ENCODE results near the gene ZNF415.

Gene ZNF415

DNA sequence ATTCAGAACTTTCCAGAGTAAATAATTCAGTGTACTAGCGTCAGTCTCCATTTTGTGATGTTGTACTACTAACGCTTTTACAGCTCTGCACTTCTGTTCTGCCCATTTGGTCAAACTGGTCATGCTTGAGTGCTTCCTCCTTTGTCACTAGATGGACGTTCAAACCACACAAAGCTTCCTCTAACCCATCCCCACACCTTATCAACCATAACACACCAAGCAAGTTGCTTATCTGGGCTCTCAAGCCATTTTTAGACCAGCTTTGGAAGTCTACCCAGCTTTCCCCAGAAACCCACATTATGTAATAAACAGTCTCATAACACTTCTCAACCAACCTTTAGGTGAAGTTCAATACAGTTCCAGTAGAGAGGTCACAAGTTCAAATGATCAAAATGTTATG is 28.4 kb upstream of the ZNF415 start:
- TF ChIP-seq NFIC (IDR thresholded peaks at IDR 0.05) (no peak), CREB1 (IDR thresholded peaks at IDR 0.05; ENCODE audit: low read depth) (no peak), CEBPB (IDR thresholded peaks at IDR 0.05) (no peak), RAD21 (IDR thresholded peaks at IDR 0.05; ENCODE audit: low read depth) (no peak), YY1 (IDR thresholded peaks at IDR 0.05; ENCODE audit: low read depth) (no peak)
- TF ChIP-seq, protein P1, sequence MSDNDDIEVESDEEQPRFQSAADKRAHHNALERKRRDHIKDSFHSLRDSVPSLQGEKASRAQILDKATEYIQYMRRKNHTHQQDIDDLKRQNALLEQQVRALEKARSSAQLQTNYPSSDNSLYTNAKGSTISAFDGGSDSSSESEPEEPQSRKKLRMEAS (IDR thresholded peaks at IDR 0.05): no peak

DNA sequence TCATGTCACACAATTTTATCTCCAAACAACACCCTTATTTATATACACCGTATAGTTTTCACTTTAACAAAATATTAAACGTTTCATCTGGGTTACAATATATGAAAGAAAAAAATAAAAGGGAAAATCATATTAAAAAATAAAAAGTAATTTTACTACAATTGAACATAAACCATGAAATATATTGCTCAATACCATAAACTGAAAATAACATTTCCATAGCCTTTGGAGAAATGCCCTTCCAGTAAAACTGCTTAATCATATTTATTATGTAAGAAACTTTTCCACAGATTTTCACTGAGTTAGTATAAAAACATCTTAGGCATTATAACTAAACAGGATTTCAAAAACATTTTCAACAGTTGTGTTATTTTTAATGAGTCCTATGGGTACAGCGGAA is 27.6 kb upstream of the ZNF415 start:
- TF ChIP-seq ZBTB7A (IDR thresholded peaks at IDR 0.05; ENCODE audit: low read depth) (no peak), RAD21 (IDR thresholded peaks at IDR 0.05; ENCODE audit: low read depth) (no peak), FOXM1 (IDR thresholded peaks at IDR 0.05; ENCODE audit: borderline replicate concordance, low read depth) (no peak), CREB1 (IDR thresholded peaks at IDR 0.05; ENCODE audit: low read depth) (no peak), EGR1 (IDR thresholded peaks at IDR 0.05) (no peak), TCF12 (IDR thresholded peaks at IDR 0.05; ENCODE audit: low read depth) (no peak), NFIC (IDR thresholded peaks at IDR 0.05) (no peak)

DNA sequence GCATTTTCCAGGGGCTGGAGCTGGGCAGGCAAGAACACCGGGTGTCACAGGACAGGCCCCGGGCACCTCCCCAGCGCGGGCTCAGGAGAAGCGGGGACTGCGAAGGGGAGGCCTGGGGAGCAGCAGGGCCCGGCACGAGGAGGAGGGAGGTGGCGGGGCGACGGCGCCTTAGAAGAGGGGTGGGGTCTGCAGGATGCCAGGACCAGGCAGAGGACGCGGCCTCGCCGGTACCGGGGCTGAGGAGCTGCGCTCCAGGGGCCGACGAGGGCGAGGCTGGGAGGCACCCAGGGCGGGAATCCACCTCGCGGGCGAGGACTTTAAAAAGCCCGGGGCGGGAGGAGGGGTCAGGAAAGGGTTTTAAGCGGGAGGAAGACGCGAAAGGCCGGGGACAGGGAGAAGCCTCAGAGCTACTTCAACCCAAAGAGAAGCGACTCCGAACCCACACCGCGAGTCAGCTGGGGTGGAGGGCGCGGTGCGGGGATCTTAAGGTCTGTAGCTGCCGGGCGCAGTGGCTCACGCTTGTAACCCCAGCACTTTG is 25.5 kb upstream of the ZNF415 start:
- TF ChIP-seq EGR1 (IDR thresholded peaks at IDR 0.05) (no peak), TCF12 (IDR thresholded peaks at IDR 0.05; ENCODE audit: low read depth) (no peak), TEAD4 (IDR thresholded peaks at IDR 0.05) (no peak), YY1 (IDR thresholded peaks at IDR 0.05; ENCODE audit: low read depth) (no peak), RAD21 (IDR thresholded peaks at IDR 0.05; ENCODE audit: low read depth) (no peak), TAF1 (IDR thresholded peaks at IDR 0.05; ENCODE audit: low read depth) (no peak), NFIC (IDR thresholded peaks at IDR 0.05) (no peak), ZBTB7A (IDR thresholded peaks at IDR 0.05; ENCODE audit: low read depth) (no peak), CREB1 (IDR thresholded peaks at IDR 0.05; ENCODE audit: low read depth) (no peak)
- TF ChIP-seq, protein P2, sequence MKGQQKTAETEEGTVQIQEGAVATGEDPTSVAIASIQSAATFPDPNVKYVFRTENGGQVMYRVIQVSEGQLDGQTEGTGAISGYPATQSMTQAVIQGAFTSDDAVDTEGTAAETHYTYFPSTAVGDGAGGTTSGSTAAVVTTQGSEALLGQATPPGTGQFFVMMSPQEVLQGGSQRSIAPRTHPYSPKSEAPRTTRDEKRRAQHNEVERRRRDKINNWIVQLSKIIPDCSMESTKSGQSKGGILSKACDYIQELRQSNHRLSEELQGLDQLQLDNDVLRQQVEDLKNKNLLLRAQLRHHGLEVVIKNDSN (IDR thresholded peaks at IDR 0.05): no peak
- TF ChIP-seq, protein P3, sequence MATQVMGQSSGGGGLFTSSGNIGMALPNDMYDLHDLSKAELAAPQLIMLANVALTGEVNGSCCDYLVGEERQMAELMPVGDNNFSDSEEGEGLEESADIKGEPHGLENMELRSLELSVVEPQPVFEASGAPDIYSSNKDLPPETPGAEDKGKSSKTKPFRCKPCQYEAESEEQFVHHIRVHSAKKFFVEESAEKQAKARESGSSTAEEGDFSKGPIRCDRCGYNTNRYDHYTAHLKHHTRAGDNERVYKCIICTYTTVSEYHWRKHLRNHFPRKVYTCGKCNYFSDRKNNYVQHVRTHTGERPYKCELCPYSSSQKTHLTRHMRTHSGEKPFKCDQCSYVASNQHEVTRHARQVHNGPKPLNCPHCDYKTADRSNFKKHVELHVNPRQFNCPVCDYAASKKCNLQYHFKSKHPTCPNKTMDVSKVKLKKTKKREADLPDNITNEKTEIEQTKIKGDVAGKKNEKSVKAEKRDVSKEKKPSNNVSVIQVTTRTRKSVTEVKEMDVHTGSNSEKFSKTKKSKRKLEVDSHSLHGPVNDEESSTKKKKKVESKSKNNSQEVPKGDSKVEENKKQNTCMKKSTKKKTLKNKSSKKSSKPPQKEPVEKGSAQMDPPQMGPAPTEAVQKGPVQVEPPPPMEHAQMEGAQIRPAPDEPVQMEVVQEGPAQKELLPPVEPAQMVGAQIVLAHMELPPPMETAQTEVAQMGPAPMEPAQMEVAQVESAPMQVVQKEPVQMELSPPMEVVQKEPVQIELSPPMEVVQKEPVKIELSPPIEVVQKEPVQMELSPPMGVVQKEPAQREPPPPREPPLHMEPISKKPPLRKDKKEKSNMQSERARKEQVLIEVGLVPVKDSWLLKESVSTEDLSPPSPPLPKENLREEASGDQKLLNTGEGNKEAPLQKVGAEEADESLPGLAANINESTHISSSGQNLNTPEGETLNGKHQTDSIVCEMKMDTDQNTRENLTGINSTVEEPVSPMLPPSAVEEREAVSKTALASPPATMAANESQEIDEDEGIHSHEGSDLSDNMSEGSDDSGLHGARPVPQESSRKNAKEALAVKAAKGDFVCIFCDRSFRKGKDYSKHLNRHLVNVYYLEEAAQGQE (IDR thresholded peaks at IDR 0.05; ENCODE audit: low read depth): no peak

DNA sequence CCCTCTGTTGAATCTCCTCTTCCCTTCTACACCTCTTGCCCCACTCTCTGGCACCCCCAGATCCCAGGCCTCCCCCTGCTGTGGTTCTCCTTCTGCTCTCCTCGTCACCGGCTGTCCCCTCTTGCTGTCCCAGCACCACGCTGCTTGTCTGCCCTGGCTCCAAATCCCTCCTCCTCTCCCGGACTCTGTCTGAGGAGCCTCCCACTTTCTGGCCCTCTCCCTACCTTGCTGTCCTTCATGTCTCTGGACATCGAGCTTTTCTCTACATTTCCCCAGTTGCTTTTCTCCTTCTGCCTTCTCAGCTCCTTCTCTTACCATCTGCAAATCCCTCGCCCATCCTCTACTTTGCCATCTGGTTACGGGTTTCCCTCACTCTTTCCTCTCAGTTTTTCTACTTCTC is 24.9 kb upstream of the ZNF415 start:
- TF ChIP-seq, protein P1 (IDR thresholded peaks at IDR 0.05): no peak
- TF ChIP-seq RAD21 (IDR thresholded peaks at IDR 0.05; ENCODE audit: low read depth) (no peak), TAF1 (IDR thresholded peaks at IDR 0.05; ENCODE audit: low read depth) (no peak), TEAD4 (IDR thresholded peaks at IDR 0.05) (no peak), NFIC (IDR thresholded peaks at IDR 0.05) (no peak), YY1 (IDR thresholded peaks at IDR 0.05; ENCODE audit: low read depth) (no peak), TCF12 (IDR thresholded peaks at IDR 0.05; ENCODE audit: low read depth) (no peak), ZBTB7A (IDR thresholded peaks at IDR 0.05; ENCODE audit: low read depth) (no peak), CREB1 (IDR thresholded peaks at IDR 0.05; ENCODE audit: low read depth) (no peak), FOXM1 (IDR thresholded peaks at IDR 0.05; ENCODE audit: borderline replicate concordance, low read depth) (no peak), EGR1 (IDR thresholded peaks at IDR 0.05) (no peak), EP300 (IDR thresholded peaks at IDR 0.05; ENCODE audit: borderline replicate concordance) (no peak), CEBPB (IDR thresholded peaks at IDR 0.05) (no peak)
- TF ChIP-seq, protein P2 (IDR thresholded peaks at IDR 0.05): no peak
- TF ChIP-seq, protein P3 (IDR thresholded peaks at IDR 0.05; ENCODE audit: low read depth): no peak

DNA sequence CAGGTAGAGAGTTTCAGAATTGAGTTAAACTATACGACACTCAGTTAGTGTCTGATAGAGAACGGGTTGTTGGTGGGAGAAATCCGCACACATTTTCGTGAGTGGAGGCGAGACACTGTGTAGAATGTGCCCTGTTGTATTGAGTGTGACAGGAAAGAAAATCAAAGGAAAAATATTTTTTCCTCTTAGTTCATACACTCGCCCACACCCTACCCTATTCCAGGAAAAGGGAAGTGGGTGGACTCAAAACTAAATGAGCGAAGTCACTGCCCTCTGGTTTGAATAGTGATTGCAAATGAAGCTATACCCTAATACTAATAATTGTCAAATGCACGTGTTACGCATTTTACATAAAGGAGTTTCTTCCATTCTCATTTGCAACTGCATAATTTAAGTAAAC is 24.1 kb upstream of the ZNF415 start:
- TF ChIP-seq YY1 (IDR thresholded peaks at IDR 0.05; ENCODE audit: low read depth) (no peak), TCF12 (IDR thresholded peaks at IDR 0.05; ENCODE audit: low read depth) (no peak), EGR1 (IDR thresholded peaks at IDR 0.05) (no peak), CEBPB (IDR thresholded peaks at IDR 0.05) (no peak)
- TF ChIP-seq, protein P3 (IDR thresholded peaks at IDR 0.05; ENCODE audit: low read depth): no peak

All from Ishikawa (cell line).